MCF 10A (cell line): Measurements from ENCODE around the gene RRAD. TPM values are rescaled to one million over a fixed set of nuclear protein-coding genes. Genes with fewer than 3 reads are reported as not detected.
A peak's percentile ranks its signal among the peaks of the same experiment; 100 is the strongest.

Source experiments
- BruUV-seq: library from RNA; stranded (reverse); fragments of 400-500 nt; replicated peaks from 2 replicates; lab custom pipeline; 2021; lab: Mats Ljungman, UMichigan
- CTCF ChIA-PET: fragments of 300-600 bp; sonication (Branson Sonifier 250); formaldehyde crosslinking; extraction: SDS; loops from one replicate; lab custom pipeline; 2021; ENCODE audit warnings: antibody characterized with exemption, inconsistent platforms; lab: Yijun Ruan, JAX
- POLR2A ChIA-PET: fragments of 300-600, 350-650 bp; sonication (Branson Sonifier 250); formaldehyde crosslinking; extraction: SDS; loops from one replicate; lab custom pipeline; 2020; ENCODE audit warnings: antibody characterized with exemption, inconsistent platforms; lab: Yijun Ruan, JAX
- DNase-seq: peaks from one replicate; pipeline ENCODE4 v3.0.0-alpha.2; 2018; ENCODE audit not compliant: unreplicated experiment
- H3K27ac Mint-ChIP-seq: one replicate; pipeline ENCODE4 v1.8.0; 2022; ENCODE audit warnings: mild to moderate bottlenecking, low read depth, mixed read lengths; ENCODE audit not compliant: unreplicated experiment
- H3K27me3 Mint-ChIP-seq: one replicate; pipeline ENCODE4 v1.8.0; 2022; ENCODE audit warnings: mixed read lengths; ENCODE audit not compliant: insufficient read depth, unreplicated experiment
- H3K36me3 Mint-ChIP-seq: one replicate; pipeline ENCODE4 v1.8.0; 2022; ENCODE audit warnings: mild to moderate bottlenecking, moderate library complexity, mixed read lengths; ENCODE audit not compliant: insufficient read depth, unreplicated experiment
- H3K4me1 Mint-ChIP-seq: one replicate; pipeline ENCODE4 v1.8.0; 2022; ENCODE audit warnings: mixed read lengths; ENCODE audit not compliant: insufficient read depth, unreplicated experiment
- H3K4me3 Mint-ChIP-seq: one replicate; pipeline ENCODE4 v1.8.0; 2022; ENCODE audit warnings: mild to moderate bottlenecking, moderate library complexity, mixed read lengths; ENCODE audit not compliant: unreplicated experiment
- H3K9me3 Mint-ChIP-seq: one replicate; pipeline ENCODE4 v1.8.0; 2022; ENCODE audit warnings: mixed read lengths; ENCODE audit not compliant: unreplicated experiment
- intact Hi-C: fragments of 100-400 bp; cut with micrococcal nuclease; formaldehyde crosslinking; loops from 2 replicates; pipeline ENCODE4 v1.14.1; 2022
- total RNA-seq: library from RNA; stranded (reverse); gene quantifications from 2 replicates; pipeline ENCODE4 v1.2.3, GENCODE V29; 2022
- TF ChIP-seq, protein P1 (sequence below): fragments of 200-600 bp; IDR thresholded peaks from one replicate; pipeline ENCODE4 v1.8.0; 2022; ENCODE audit warnings: antibody characterized with exemption, mild to moderate bottlenecking; ENCODE audit not compliant: unreplicated experiment

Gene RRAD
- total RNA-seq, 1 experiment from 2014 or later: not detected

DNA sequence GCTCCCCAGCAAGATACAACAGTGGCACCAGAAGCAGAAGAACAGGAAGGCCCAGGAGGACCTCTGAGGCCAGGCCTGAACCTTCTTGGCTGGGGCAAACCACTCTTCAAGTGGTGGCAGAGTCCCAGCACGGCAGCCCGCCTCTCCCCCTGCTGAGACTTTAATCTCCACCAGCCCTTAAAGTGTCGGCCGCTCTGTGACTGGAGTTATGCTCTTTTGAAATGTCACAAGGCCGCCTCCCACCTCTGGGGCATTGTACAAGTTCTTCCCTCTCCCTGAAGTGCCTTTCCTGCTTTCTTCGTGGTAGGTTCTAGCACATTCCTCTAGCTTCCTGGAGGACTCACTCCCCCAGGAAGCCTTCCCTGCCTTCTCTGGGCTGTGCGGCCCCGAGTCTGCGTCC lies 47.6 kb upstream of the RRAD start:
- Mint-ChIP-seq H3K27ac (no peak overlapping the region), H3K36me3 (no peaks in the 10 kb centered on the region), H3K9me3 (no peaks in the 10 kb centered on the region), H3K4me1 (peaks cover 5% of the 10 kb centered on the region), H3K27me3 (no peaks in the 10 kb centered on the region), H3K4me3 (no peak overlapping the region)
- BruUV-seq: no TSS peak
- CTCF ChIA-PET: interaction anchor here (0.6 to 2.0 kb wide), 6 partner anchors 10 to 225 kb away, joined by 3 to 11 read pairs (median 4); partner anchors contain the start of gene CES3
- intact Hi-C loops: no loop called here
- POLR2A ChIA-PET: interaction anchor here (0.6 kb wide), 1 partner anchor 82 kb away, joined by 3 read pairs; no protein-coding TSS in a partner anchor
- TF ChIP-seq, protein P1, sequence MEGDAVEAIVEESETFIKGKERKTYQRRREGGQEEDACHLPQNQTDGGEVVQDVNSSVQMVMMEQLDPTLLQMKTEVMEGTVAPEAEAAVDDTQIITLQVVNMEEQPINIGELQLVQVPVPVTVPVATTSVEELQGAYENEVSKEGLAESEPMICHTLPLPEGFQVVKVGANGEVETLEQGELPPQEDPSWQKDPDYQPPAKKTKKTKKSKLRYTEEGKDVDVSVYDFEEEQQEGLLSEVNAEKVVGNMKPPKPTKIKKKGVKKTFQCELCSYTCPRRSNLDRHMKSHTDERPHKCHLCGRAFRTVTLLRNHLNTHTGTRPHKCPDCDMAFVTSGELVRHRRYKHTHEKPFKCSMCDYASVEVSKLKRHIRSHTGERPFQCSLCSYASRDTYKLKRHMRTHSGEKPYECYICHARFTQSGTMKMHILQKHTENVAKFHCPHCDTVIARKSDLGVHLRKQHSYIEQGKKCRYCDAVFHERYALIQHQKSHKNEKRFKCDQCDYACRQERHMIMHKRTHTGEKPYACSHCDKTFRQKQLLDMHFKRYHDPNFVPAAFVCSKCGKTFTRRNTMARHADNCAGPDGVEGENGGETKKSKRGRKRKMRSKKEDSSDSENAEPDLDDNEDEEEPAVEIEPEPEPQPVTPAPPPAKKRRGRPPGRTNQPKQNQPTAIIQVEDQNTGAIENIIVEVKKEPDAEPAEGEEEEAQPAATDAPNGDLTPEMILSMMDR: no peak
- DNase-seq: no peak

DNA sequence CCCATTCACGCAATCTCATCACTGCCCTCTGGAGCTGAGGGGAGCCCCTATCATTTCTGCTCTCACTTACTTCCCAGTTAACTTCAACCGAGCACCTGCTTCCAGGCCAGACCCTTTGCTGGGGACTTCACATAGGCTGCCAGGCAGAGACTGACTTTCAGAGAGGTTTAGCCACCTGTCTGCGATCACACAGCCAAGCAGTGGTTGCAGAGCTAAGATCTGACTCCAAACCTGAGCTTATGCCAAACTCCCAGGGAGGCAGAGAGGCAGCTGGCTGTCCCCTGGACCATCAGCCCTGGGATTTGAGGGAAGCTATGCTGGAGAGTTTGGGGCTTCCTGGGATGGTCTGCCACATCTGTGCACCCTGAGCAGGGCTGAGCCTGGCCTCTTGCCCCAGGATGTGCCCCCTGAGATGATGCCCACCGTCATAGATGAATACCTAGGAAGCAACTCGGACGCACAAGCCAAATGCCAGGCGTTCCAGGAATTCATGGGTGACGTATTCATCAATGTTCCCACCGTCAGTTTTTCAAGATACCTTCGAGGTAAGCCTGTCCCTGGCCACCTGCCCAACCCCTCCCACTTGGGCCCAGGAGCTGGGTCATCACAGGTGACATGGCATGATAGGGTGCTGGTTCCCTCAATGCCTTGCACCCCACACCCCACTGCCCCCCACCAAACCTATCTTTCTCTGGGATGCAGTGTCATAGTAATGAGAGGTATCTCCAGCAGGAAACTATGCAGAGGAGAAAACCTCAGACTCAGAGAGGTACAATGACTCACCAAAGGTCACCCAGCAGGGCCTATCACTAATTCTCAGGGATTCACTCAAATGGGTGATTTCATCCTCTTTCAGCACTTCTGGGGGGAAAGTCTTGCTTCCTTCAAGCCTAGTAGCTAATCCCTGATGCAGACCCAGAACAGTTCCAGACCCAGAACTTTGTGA lies 45.7 kb upstream of the RRAD start:
- Mint-ChIP-seq H3K27me3 (no peaks in the 10 kb centered on the region), H3K36me3 (no peaks in the 10 kb centered on the region), H3K4me1 (no peaks in the 10 kb centered on the region), H3K4me3 (no peak overlapping the region), H3K27ac (no peak overlapping the region), H3K9me3 (no peaks in the 10 kb centered on the region)
- ChIA-PET POLR2A (interaction anchor here (1.6 kb wide), 1 partner anchor 10 kb away, joined by 3 read pairs; the partner anchor contains the start of gene CES3), CTCF (interaction anchor here (0.6 to 1.9 kb wide), 8 partner anchors 10 to 228 kb away, joined by 3 to 12 read pairs (median 3); partner anchors contain the start of genes CES3 and ELMO3)
- intact Hi-C loops: no loop called here
- peak; percentile 30 for DNase-seq
- TF ChIP-seq, protein P1: no peak
- no TSS peak for BruUV-seq

DNA sequence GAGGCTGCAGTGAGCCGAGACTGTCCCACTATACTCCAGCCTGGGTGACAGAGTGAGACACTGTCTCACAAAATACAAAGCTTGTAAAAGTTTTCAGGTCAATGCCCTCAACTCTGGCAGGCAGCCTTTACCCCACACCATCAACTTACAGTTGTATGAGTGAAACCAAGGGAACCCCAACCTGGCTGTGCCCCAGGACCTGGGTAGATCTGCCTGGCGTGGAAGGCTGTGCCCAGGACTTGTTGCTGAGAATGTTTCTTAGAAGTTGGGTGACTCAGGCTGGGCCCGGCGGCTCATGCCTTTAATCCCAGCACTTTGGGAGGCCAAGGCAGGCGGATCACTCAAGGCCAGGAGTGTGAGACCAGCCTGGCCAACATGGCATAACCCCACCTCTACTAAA lies 43.5 kb upstream of the RRAD start:
- intact Hi-C loops: no loop called here
- POLR2A ChIA-PET: no interaction called here
- H3K27me3 Mint-ChIP-seq: peaks cover 11% of the 10 kb centered on the region
- H3K4me1 Mint-ChIP-seq: peaks cover 5% of the 10 kb centered on the region
- BruUV-seq: no TSS peak
- DNase-seq: no peak
- no peak overlapping the region for H3K4me3 Mint-ChIP-seq
- H3K36me3 Mint-ChIP-seq: no peaks in the 10 kb centered on the region
- CTCF ChIA-PET: interaction anchor here (0.6 to 1.6 kb wide), 4 partner anchors 14 to 378 kb away, joined by 3 to 7 read pairs (median 3); no protein-coding TSS in a partner anchor
- no peak overlapping the region for H3K27ac Mint-ChIP-seq
- H3K9me3 Mint-ChIP-seq: no peaks in the 10 kb centered on the region
- TF ChIP-seq, protein P1: no peak

- intact Hi-C loops: no loop called here
- CTCF ChIA-PET: interaction anchor here (1.2 to 2.3 kb wide), 4 partner anchors 9 to 14 kb away, joined by 3 to 13 read pairs (median 6); no protein-coding TSS in a partner anchor
- TF ChIP-seq, protein P1: no peak
- no TSS peak for BruUV-seq
- peaks cover 11% of the 10 kb centered on the region for H3K27me3 Mint-ChIP-seq
- H3K4me3 Mint-ChIP-seq: no peak overlapping the region
- POLR2A ChIA-PET: no interaction called here
- no peak for DNase-seq
- H3K27ac Mint-ChIP-seq: no peak overlapping the region
- H3K9me3 Mint-ChIP-seq: no peaks in the 10 kb centered on the region
- no peaks in the 10 kb centered on the region for H3K36me3 Mint-ChIP-seq
- peaks cover 9% of the 10 kb centered on the region for H3K4me1 Mint-ChIP-seq
These were observed 38.7 kb upstream of the RRAD start for GRCh38 chr16:66964049-66964448.
